ENCODE measurements around the gene CASP3.

GRCh38 chr4:184624972-184625554, 24.2 kb downstream of the CASP3 start:
- TF ChIP-seq CTCF (IDR thresholded peaks at IDR 0.05) (no peak), EZH2 (IDR thresholded peaks at IDR 0.05; ENCODE audit: borderline replicate concordance, insufficient read depth, low read depth, low read length, poor library complexity, severe bottlenecking) (no peak)

Measured in B cell (primary cell).